GM12801 (cell line): ENCODE data around the gene SLC17A9.

Source experiments
- CTCF ChIP-seq: IDR thresholded peaks from one replicate; pipeline ENCODE4 v1.5.1; 2011; ENCODE audit warnings: control low read depth; ENCODE audit not compliant: insufficient read length; ENCODE audit errors: extremely low read depth

SLC17A9 gene

GRCh38 chr20:63015662-63016361 lies 63.3 kb downstream of the SLC17A9 start:
- no peak for TF ChIP-seq CTCF

GRCh38 chr20:63016514-63017075 lies 64.1 kb downstream of the SLC17A9 start:
- no peak for TF ChIP-seq CTCF

- TF ChIP-seq CTCF: no peak
Measured at GRCh38 chr20:63017076-63017825, 64.7 kb downstream of the SLC17A9 start.

- no peak for TF ChIP-seq CTCF
Measured at GRCh38 chr20:63017826-63018411, 65.4 kb downstream of the SLC17A9 start.
